NCI-H82 treated with DMSO at 0.1 percent for 48 hours (cell line): Measurements from ENCODE around the gene NPFFR1.

Experiments
- DNase-seq: peaks from one replicate; lab custom pipeline; 2025; ENCODE audit not compliant: unreplicated experiment; lab: John Stamatoyannopoulos, UW

Gene NPFFR1, protein sequence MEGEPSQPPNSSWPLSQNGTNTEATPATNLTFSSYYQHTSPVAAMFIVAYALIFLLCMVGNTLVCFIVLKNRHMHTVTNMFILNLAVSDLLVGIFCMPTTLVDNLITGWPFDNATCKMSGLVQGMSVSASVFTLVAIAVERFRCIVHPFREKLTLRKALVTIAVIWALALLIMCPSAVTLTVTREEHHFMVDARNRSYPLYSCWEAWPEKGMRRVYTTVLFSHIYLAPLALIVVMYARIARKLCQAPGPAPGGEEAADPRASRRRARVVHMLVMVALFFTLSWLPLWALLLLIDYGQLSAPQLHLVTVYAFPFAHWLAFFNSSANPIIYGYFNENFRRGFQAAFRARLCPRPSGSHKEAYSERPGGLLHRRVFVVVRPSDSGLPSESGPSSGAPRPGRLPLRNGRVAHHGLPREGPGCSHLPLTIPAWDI

DNA sequence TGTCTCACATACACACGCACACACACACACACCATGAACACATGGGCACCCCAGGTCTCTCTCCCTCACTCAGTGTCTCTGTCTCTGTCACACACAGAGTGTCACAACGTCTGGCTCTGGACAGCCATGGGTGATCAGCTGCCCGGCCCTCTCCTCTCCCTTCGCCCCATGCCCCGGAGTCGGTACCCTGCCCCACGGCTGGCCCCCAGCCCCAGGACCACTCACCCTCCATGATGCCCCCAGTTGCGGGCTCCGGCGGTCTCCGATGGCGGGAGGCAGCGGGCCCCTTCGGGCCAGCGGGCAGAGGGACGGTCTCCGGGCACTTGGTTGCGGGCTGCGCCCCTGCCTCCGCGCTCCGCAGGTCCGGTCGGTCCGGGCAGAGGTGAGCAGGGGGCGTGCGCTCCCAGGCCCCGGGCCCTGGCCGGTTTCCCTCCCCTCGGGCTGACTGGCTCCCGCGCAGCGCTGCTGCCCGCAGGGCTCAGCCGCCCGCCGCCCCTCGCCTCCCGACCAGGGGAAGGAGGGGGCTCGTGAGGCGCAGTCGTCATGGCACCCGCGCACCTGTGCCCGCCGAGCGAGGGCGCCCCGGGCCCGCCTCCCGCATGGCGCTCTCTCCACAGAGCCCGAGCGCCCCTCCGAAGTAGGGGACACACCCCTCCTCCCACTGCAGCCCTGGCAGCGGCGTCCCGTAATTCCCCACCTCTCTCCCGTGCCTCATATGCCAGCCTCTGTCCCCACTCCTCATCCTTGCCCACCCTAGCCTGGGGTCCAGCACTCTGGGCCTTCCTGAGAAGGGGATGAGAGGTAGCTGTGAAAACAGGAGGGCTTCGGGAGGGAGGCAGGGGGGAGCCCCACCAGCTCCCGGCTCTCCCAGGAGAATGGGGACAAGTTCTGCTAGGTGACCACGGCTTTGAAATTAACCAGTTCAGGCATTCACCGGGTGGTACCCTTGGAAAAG, at the start of gene NPFFR1:
TSS of gene NPFFR1 (minus strand) at position 560 of the 955 bp plus-strand sequence. CDS start at position 232, 328 bp downstream.
- no peak for DNase-seq

DNA sequence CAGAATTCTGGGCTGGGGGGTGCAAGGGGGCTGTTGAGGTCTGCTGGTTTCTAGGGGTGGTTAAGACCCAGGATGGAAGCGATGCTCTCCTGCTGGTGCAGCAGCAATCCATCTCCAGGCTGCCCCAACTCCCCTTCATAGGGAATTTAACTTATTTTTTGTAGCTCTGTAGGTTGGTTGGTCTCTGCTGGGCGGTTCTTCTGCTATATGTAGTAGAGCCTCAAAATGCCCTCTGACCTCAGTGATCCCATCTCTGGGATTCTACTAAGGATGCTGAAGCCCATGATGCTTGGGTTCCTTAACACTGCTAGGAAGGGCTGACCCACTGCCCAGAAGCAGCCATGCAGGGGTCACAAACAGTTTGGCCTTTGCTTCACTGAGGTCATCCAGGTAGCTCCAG, 49.5 kb upstream of the NPFFR1 start:
- no peak for DNase-seq

DNA sequence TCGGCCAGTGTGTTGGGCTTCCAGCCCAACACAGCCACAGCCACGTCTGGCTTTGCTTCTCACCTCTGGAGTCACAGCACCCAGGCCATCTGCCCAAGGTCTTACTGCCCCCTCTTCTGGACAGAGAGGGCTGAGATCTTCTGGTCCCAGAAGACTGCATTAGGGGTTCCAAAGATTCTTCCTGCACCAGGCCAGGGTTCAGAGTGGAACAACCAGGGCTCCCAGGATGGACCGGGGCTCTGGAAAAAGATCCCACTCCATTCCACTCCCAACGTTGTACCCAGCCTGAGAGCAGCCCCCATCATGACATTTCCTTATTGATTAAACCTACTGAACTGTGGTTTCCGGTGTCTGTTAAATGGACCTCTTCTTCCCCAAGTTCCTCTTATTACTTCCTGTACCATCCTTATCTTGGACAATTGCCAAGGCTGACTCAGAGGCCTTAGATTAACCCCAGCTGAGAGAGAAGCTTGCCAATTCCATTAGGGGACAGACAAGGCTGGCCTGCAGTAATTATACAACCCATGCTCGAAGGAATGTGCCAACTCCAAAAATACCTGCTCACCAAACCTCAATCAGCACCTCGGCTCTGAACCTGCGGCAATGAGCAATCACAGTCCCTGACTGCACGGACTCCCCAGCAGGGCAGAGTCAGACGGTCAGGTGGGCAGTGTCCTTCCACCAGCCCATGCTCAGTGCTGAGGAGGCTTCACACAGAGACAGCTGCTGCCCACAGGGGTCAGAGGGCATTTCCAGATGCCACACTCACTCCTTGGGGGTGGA, 47.9 kb upstream of the NPFFR1 start:
- DNase-seq, result peak; percentile 46

DNA sequence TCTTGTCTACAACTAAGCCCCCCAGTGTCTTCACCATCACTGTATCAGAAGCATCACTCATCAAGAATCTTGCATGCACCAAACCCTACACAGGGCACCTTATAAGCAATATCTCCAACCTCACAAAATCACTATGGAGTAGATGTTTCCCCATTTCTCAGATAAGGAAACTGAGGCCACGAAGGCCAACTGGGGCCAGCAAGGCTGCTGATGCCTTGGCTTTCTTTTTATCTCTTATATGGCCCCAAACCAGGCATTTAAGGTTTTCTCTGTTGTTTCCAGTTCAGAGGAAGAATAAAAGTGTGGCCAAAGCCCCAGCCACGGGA, 47.3 kb upstream of the NPFFR1 start:
- no peak for DNase-seq

DNA sequence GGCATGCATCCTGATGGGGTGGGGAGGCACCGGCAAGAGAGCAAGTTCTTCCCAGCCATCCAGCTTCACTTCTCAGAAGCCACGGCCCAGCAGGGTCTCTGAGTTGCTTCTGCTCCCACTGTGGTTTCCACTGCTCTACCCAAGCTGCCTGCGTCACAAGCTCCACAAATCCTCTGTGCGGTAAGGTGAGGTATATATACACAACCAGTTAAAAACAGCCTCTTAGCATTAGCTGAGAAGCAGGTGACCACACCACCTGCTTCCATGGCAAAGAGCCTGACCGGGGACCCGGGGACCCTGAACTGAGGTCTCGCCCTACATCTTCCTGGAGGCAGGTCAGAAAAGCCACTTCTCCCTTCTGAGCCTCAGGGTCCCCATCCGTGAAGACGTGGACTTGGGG, 46.9 kb upstream of the NPFFR1 start:
- no peak for DNase-seq

DNA sequence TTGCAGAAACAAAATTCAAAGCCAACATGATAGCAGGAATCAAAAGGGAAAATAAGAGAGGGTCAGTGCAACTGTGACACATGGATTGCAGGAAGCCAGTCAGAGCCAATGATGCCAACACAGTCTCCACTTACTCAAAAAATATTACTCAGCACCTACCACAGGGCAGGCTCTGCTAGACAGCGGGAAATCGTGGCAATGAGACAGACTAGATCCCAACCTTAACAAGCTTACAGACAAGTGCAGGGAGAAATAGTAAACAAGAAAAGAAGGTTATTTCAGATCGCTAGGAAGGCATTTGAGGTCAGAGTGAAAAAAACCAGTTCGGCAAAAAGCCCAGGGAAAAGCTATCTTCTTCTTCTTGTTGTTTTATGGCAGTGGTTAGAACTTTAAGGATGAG, 45.2 kb upstream of the NPFFR1 start:
- DNase-seq, result no peak

DNA sequence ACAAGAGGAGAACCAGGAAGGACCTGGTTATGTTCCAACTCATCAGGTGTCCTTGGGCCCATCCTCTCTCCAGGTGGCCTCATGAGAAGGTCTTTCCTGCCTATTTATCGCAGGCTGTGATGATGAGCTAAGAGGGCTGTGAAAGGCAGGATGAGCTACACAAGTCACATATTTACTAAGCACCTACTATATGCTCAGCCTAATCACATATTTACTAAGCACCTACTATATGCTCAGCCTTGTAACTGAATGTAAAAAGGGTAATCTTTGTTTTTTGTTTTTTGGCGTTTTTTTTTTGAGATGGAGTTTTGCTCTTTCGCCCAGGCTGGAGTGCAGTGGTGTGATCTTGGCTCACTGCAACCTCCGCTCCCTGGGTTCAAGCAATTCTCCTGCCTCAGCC, 44.2 kb upstream of the NPFFR1 start:
- DNase-seq, result no peak

DNA sequence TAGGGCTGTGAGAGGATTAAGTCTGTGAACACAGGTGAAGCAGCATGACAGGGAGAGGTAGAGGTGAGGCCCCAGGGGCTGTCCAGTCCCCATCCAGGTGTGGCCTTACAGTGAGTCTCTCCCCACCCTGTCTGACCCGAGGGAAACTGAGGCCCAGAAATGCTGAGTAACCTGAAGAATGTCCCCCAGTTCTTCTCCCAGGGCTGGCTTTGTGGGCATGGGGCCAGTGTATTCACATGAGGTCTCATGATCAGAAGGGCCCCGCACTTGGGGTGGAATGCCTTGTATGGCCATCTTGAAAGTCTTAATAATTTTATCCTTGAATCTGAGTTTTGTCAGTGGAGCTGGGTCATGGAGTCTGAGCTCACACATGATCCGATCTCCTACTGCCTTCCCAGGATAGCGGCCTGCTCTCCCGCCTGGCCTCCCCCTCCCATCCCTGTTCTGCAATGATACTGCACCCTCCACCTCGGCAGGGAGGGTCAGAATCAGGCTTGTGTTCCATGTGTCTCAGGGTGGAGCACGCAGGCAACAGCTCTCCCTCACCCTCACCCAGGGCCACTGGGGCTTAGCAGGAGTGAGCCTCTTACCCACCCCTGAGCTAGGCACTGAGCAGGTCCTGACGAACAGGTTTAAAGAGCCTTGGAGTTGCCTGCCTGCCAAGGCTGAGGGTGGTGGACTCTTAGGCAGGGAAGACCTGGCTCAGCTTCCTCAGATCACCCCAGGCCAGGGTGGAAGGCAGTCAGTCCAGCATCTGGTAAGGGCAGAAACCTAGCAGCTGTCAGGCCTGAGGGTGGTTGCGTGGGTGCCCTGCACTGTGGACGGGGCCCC, 41.4 kb upstream of the NPFFR1 start:
- no peak for DNase-seq

DNA sequence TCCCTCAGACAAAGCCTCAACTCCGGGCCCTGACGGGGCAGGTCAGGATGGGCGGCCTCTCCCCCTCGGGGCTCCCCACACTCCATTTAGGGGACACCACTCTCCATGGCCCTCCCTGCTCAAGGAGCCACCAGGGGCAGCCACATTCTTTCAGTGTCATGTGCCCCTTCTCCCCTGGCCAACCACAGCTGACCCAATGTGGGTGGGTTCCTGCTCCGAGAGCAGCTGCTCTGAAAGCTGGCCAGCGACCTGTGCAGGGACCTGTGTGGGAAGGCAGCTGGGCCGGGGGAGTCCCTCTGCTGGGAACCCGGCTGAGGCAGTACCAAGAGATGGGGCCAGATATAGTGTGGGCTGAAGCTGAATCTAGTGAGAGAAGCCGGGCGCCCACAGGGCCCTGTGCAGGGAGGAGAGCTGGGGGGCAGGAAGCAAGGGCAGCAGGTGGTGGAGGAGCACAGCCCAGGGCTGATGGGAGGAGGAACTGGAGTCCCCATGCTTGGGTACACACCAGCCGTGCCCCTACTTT, 40.6 kb upstream of the NPFFR1 start:
- no peak for DNase-seq

DNA sequence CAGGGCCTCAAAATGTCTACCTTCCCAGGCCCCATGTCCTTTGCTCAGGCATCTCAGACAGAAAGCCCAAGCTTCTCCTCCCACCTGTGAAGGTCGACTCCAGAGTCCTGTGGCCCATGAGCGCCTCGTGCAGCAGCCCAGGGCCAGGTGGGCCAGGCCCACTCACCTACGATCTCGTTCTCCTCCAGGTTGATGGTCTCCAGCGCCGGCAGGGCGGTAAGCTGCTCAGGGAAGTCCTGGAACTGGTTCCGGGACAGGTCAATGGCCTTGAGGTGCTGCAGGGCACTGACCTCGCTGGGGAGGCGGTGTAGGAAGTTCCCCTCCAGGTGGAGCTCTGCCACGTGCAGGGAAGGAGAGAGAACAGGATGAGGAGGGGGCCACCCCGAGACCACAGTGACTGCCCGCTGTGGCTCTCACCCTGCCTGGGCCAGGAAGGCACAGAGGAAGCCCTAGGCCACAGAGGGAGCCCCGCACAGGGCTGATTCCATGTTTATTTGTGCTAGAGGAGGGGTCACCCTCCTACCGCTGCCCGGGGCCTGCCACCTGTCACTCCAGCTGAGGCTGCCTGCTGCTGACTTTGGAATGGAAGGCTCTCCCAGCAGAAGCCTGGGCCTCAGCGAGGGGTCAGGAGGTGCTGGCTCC, 40.0 kb upstream of the NPFFR1 start:
- no peak for DNase-seq

DNA sequence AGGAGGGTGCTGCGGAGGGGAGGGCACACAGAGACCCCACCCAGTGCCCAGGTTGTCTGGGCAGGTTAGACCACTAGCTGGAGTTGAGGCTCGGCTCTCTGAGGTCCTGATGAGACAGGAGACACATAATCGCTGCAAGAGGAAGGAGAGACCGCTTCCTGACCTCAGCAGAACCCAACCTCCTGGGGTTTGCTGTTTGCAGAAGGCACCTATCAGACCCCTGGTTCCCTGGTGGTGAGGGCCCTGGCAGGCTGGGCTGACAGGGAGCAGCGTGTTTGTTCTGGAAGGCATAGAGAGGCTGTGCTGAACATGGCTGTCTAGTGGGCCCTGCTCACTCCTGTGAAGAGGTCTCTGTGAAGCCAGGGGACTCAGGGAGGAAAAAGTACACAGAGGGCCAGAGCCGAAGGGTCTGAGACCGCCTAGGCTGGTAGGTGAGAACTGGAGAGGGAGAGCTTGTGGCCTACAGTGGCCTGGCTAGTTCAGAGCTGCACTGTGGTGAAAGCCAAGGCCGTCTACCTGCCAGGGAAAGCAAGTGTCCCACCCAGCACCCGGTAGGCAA, 39.4 kb upstream of the NPFFR1 start:
- no peak for DNase-seq

DNA sequence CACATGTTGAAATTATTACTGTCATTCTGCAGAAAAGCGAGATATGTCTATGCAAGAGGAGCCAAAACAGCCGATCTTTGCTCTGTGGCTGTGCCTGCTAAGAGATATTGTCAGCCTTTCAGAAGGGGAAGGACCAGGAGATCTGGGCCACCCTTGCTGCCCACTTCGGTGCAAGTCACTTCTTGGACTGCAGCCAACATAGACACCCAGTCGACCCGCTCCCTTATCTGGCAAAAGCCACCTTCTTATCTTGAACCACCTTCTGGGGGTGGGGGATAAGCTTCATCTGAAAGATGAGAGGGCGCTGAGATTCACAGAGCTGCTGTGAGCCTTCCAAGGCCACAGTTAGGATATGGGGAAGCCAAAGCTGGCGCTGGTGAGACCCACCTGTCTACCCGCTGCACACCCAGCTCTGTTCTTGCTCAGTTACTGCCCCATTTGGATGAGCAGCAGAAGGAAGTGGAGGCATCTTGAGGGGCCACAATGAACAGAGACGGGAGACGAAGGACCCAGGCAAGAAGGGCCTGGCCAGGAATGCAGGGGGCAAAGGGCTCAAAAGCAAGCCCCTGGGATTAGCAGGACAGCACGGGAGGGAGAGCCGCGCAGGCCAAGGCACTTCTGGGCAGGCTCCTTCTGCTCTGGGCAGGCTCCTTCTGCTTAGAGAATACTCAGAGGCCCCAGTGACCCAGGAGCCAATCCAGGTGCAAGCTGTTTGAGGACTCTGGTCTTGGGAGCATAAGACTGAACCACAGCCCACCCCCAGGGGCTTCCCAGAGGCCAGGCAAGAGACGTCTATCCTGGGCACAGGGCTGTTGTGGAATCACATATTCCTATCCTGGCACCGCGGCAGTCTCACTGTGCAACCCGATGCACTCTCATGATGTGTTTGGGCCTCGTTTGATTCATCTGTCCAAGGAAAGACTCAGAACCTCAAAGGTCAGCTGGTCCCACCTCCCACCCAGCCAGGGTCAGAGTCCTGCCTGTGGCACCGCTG, 38.4 kb upstream of the NPFFR1 start:
- no peak for DNase-seq

DNA sequence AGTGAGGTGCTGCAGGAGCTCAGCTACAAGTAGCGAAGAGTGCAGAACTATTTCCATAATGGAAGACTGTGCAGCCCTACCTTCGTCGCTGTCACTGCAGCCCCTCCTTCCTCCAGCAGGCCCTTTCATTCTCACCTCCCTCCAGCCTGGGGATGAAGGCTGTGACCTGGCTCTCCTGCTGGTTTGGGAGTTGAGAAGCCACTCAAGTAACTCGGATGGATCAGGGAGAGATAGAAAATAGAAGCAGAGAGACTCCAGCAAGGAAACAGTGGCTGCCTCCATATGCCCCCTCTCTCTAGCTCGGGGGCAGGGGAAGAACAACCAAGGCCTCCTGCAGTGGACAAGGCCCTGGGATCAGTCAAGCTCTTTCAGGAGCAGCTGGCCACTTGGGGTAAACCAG, 37.4 kb upstream of the NPFFR1 start:
- no peak for DNase-seq

DNA sequence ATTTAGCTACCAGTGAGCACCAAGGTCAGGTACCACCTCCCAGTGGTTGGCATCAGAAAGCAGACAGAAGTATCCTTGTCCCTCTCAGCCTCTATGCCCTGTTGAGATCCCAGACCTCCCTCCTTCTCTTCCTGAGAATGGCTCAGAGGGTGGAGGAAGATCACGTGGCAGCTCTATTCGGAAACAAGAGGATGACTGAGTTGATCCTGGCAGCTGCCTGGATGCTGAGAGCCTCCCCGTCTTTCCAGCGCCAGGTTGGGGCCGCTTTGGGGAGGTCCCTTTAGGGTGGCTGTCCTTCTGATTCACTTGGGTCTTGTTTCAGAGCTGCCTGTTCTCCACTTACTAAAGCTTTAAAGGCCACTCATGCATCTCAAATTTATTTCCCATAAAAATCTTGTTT, 36.9 kb upstream of the NPFFR1 start:
- DNase-seq, result no peak

DNA sequence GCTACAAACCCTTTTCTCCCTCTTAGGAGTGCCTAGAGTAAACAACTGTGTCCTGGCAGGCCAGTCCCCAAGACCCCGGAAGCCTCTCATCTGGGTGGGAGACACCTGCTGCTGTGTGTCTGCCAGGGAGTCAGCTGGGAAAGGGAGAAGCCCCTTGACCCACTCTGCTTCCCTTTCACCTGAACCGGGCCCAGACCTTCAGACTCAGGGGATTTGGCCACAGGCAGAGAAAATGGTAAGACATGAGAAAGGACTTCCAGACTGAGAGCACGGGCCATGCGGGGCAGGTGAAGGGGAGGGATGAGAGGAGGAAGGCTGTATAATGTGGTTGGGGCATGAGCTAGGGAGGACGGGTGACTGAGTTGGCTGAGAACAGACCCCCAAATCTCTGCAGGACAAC, 36.0 kb upstream of the NPFFR1 start:
- no peak for DNase-seq

DNA sequence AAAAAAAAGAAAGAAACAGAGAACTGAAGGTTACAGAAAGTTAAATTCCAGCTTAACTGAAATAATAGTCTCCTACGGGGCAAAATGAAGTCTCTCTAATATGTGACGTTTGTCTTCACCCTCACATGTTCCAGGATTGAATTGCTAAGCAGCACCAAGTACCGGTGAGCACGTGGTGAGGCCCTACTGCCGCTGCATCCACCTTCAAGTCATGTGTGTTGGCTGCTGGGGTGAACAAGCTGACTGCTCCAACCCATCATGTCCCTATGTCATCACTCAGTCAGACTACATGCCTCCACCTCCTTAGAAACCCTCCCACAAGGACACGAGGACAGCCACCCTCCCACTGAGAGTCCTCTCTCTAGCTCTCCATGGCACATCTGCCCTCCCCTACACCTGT, 35.4 kb upstream of the NPFFR1 start:
- no peak for DNase-seq

DNA sequence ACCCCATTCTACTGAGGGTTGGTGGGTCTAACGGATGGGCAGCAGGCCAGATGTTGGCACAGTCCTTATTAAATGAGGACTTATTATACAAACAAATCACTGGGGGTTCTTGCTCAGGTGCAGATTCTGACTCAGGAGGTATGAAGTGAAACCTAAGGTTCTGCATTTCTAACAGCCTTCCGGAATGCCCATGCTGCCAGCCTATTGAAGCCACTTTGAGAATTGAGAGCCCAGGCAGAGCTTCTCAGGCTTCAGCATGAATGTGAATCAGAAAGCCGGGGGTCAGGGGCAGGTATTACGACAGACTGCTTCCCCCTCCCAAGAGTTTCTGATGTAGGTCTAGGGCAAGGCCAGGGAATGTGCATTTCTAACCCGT, 34.1 kb upstream of the NPFFR1 start:
- DNase-seq, result no peak

DNA sequence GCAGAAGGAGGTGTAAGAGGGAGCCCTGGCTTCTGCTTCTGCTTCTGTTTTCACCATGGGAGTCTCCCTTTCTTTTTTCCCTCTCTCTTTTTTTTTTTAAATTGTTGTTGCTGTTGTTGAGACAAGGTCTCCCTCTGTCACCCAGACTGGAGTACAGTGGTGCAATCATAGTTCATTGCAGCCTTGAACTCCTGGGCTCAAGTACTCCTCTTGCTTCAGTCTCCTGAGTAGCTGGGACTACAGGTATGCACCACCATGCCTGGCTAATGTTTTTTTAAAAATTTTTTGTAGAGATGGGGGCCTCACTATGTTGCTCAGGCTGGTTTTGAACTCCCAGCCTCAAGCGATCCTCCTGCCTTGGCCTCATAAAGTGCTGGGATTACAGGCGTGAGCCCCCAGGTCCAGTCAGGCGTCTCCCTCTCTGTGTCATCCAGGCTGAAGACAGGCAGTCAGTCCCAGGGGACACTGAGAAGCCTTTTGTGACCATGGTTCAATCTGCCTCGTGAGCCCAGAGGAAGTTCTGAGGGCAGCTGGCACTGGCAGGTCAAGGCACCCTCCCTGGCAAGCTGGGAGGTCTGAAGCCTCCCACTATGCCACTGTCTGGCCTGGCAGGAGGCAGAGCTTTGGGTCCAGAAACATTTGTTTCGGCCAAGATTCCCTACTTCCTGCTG, 33.6 kb upstream of the NPFFR1 start:
- DNase-seq, result no peak
